ENCODE results near the gene PES1. TPM values are rescaled to one million over a fixed set of nuclear protein-coding genes. Genes with fewer than 3 reads are reported as not detected.

The PES1 gene
- 71.6 and 73.5 TPM in 2 replicates for total RNA-seq
- long read RNA-seq, partial matches to known transcripts = 0 of 1 reads
- long read RNA-seq, other reads (novel, unspliced or antisense) = 1 of 1 reads

GRCh38 chr22:30591588-30592359 lies at the start of gene PES1:
Gene PES1, minus strand, starts transcription at chr22:30591910. Its CDS starts 77 bp downstream, at chr22:30591833.
- Mint-ChIP-seq H3K36me3 (ENCODE audit: unreplicated experiment) (peaks cover 11% of the 10 kb centered on the region), H3K27ac (ENCODE audit: unreplicated experiment) (no peak within 1 kb of the TSS), H3K4me3 (ENCODE audit: unreplicated experiment) (no peak within 1 kb of the TSS), H3K27me3 (ENCODE audit: unreplicated experiment) (peaks cover 11% of the 10 kb centered on the region), H3K4me1 (ENCODE audit: unreplicated experiment) (no peaks in the 10 kb centered on the region), H3K9me3 (ENCODE audit: unreplicated experiment) (no peaks in the 10 kb centered on the region)
- no peak for TF ChIP-seq CTCF (IDR thresholded peaks at IDR 0.05)
- DNase-seq (ENCODE audit: extremely low spot score, unreplicated experiment) = peak; percentile 98

- Mint-ChIP-seq H3K36me3 (ENCODE audit: unreplicated experiment) (peaks cover 3% of the 10 kb centered on the region), H3K27ac (ENCODE audit: unreplicated experiment) (no peak overlapping the region), H3K4me3 (ENCODE audit: unreplicated experiment) (no peak overlapping the region), H3K4me1 (ENCODE audit: unreplicated experiment) (peaks cover 19% of the 10 kb centered on the region), H3K9me3 (ENCODE audit: unreplicated experiment) (no peaks in the 10 kb centered on the region), H3K27me3 (ENCODE audit: unreplicated experiment) (no peaks in the 10 kb centered on the region)
- no peak for TF ChIP-seq CTCF (IDR thresholded peaks at IDR 0.05)
- DNase-seq (ENCODE audit: extremely low spot score, unreplicated experiment) = no peak
Observed at GRCh38 chr22:30640839-30641430, 49.2 kb upstream of the PES1 start.

GRCh38 chr22:30640361-30640760 lies 48.7 kb upstream of the PES1 start:
- H3K27ac Mint-ChIP-seq (ENCODE audit: unreplicated experiment) = no peak overlapping the region
- no peak for DNase-seq (ENCODE audit: extremely low spot score, unreplicated experiment)
- peaks cover 20% of the 10 kb centered on the region for H3K4me1 Mint-ChIP-seq (ENCODE audit: unreplicated experiment)
- H3K27me3 Mint-ChIP-seq (ENCODE audit: unreplicated experiment) = no peaks in the 10 kb centered on the region
- H3K4me3 Mint-ChIP-seq (ENCODE audit: unreplicated experiment) = no peak overlapping the region
- H3K36me3 Mint-ChIP-seq (ENCODE audit: unreplicated experiment) = peaks cover 3% of the 10 kb centered on the region
- H3K9me3 Mint-ChIP-seq (ENCODE audit: unreplicated experiment) = no peaks in the 10 kb centered on the region
- TF ChIP-seq CTCF (IDR thresholded peaks at IDR 0.05) = no peak

GRCh38 chr22:30637701-30638114 lies 46.0 kb upstream of the PES1 start:
- H3K27ac Mint-ChIP-seq (ENCODE audit: unreplicated experiment) = peak overlapping the region; percentile 60
- no peak for DNase-seq (ENCODE audit: extremely low spot score, unreplicated experiment)
- no peak for TF ChIP-seq CTCF (IDR thresholded peaks at IDR 0.05)

More at GRCh38 chr22:30637701-30638114, 46.0 kb upstream of the PES1 start:
- H3K36me3 Mint-ChIP-seq (ENCODE audit: unreplicated experiment) = peaks cover 3% of the 10 kb centered on the region
- no peaks in the 10 kb centered on the region for H3K9me3 Mint-ChIP-seq (ENCODE audit: unreplicated experiment)
- peaks cover 28% of the 10 kb centered on the region for H3K4me1 Mint-ChIP-seq (ENCODE audit: unreplicated experiment)
- H3K4me3 Mint-ChIP-seq (ENCODE audit: unreplicated experiment) = peak overlapping the region; percentile 52
- H3K27me3 Mint-ChIP-seq (ENCODE audit: unreplicated experiment) = no peaks in the 10 kb centered on the region

Data from osteocyte (in vitro differentiated cells).